Measurements from ENCODE around the gene MGRN1. TPM values are rescaled to one million over a fixed set of nuclear protein-coding genes. Genes with fewer than 3 reads are reported as not detected.
A peak's percentile ranks its signal among the peaks of the same experiment; 100 is the strongest.

Gene MGRN1
- 10 to 100 TPM; 26.7 to 28.5 (median 27.9) TPM for total RNA-seq

DNA sequence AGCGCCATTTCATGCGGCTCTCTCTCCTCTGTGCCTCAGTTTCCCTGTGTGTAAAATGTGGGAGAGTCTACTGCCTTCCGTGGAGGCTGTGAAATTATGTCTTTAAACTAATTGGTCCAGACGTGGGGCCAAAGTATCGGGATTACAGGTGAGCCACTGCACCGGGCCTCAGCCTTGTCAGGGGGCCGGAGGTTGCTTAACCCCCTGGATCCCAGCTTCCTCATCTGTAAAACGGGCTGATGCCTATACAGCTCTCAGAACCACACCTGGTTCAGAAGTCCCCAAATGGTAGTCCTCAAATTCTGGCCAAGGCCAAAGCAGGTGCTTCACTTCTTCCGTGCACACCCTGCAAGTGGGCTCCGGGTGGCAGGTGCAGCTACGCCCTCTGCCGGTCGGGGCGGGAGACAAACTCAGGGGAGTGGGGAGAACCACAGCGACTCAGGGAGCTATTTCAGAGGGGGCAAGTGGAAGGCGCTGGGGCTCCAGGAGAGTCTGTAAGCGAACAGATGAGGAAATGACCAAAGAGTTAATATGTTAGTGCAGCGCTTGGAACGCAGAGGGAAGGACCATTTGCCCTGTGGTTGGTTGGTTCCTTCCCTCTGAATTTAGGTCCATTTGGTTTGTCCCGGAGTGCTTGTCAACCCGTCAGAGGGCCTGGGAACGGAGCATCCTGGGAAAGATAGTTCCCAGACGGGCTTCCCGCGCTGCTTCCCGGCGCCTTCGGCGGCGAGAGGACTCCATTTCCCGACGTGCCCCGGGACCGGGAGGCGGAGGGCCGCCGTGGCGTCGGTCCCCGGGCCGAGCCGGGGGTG lies at the start of gene MGRN1:
TSS of gene MGRN1 (plus strand) at position 812 of the 812 bp plus-strand sequence. CDS start 135 bp downstream, outside the sequence.
- peak within 1 kb of the TSS; percentile 92 to 100 (median 96) for H3K4me3 ChIP-seq
- H3K27ac ChIP-seq, result peak within 1 kb of the TSS; percentile 97 to 98
- DNase-seq (ENCODE audit: low spot score in 2 of 2), result peak; percentile 93
- peaks cover 0 to 8% of the 10 kb centered on the region in 2 donors for H3K4me1 ChIP-seq
- H3K27me3 ChIP-seq, result no peaks in the 10 kb centered on the region
- H3K9me3 ChIP-seq, result no peaks in the 10 kb centered on the region
- no peaks in the 10 kb centered on the region for H3K36me3 ChIP-seq
- intact Hi-C loops (cut with DNase I; ENCODE audit: low total_unique reads), result no loop called here
- peak; percentile 64 to 74 (median 70) for TF ChIP-seq POLR2AphosphoS5 (IDR thresholded peaks at IDR 0.05)
- TF ChIP-seq, protein P1, sequence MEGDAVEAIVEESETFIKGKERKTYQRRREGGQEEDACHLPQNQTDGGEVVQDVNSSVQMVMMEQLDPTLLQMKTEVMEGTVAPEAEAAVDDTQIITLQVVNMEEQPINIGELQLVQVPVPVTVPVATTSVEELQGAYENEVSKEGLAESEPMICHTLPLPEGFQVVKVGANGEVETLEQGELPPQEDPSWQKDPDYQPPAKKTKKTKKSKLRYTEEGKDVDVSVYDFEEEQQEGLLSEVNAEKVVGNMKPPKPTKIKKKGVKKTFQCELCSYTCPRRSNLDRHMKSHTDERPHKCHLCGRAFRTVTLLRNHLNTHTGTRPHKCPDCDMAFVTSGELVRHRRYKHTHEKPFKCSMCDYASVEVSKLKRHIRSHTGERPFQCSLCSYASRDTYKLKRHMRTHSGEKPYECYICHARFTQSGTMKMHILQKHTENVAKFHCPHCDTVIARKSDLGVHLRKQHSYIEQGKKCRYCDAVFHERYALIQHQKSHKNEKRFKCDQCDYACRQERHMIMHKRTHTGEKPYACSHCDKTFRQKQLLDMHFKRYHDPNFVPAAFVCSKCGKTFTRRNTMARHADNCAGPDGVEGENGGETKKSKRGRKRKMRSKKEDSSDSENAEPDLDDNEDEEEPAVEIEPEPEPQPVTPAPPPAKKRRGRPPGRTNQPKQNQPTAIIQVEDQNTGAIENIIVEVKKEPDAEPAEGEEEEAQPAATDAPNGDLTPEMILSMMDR (IDR thresholded peaks at IDR 0.05), result peak; percentile 73 to 93 (median 90)
- no peak for TF ChIP-seq POLR2A (IDR thresholded peaks at IDR 0.05)

DNA sequence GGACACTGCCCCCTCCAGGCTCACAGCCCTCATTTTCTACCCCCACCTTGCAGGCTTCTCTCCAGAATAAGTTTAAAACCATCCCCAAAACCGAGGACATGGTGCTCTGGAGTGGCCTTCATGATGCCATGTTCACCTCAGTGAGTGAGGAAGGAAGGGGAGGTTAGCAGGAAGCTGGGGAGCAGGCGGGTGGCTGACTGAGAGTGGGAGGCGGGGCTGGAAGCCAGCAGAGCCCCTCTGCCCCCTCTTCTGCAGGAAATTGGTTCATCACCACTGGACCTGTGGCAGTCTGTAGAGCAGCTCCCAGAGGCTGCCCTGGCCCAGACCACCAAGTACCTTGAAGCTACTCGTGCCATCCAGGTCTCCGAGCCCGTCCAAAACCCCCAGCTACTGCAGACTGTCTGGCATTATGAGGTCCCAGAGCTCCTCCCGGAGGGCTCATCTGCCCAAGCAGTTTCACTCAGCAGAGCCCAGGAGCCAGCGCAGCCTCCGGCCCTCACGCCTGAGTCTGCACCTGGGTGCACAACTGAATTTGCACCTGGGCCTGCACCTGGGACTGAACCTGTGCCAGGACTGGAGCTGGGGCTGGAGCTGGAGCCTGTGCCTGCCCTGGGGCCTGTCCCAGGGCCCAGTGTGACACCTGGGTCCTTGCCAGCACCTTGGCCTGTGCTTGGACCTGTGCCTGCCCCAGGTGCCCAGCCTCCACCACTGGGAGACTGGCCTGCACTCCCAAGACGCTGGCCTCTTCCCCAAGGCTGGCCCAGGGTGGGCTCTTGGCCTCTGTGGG lies 49.5 kb upstream of the MGRN1 start:
- DNase-seq (ENCODE audit: low spot score in 2 of 2), result no peak
- intact Hi-C loops (cut with DNase I; ENCODE audit: low total_unique reads), result no loop called here
- TF ChIP-seq, protein P1 (IDR thresholded peaks at IDR 0.05), result no peak
- TF ChIP-seq POLR2A (IDR thresholded peaks at IDR 0.05) (no peak), POLR2AphosphoS5 (IDR thresholded peaks at IDR 0.05) (no peak)
- H3K4me3 ChIP-seq, result no peak overlapping the region
- no peaks in the 10 kb centered on the region for H3K27me3 ChIP-seq
- no peak overlapping the region for H3K27ac ChIP-seq
- no peaks in the 10 kb centered on the region for H3K36me3 ChIP-seq
- no peaks in the 10 kb centered on the region for H3K9me3 ChIP-seq
- no peaks in the 10 kb centered on the region for H3K4me1 ChIP-seq

DNA sequence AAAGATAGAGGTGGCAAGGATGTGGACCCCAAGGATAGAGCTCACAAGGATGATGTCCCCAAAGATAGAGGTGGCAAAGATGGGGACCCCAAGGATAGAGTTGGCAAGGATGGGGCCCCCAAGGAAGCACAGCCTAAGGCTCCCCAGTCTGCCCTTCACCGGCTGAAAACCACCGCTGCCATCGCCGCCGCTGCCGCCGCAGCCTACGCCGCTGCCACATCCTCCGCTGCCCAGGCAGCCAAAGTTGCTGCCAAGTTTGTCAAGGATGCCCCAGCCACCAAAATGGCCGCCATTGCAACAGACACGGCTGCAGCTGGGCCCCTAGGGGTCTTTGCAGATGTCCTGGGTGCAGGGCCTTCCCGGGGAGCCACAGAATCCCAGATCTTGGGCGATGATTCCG lies 48.6 kb upstream of the MGRN1 start:
- Histone ChIP-seq H3K36me3 (no peaks in the 10 kb centered on the region), H3K27me3 (no peaks in the 10 kb centered on the region), H3K4me1 (no peaks in the 10 kb centered on the region), H3K27ac (no peak overlapping the region), H3K4me3 (no peak overlapping the region), H3K9me3 (no peaks in the 10 kb centered on the region)
- intact Hi-C loops (cut with DNase I; ENCODE audit: low total_unique reads), result no loop called here
- DNase-seq (ENCODE audit: low spot score in 2 of 2), result no peak
- TF ChIP-seq POLR2AphosphoS5 (IDR thresholded peaks at IDR 0.05) (no peak), POLR2A (IDR thresholded peaks at IDR 0.05) (no peak)
- TF ChIP-seq, protein P1 (IDR thresholded peaks at IDR 0.05), result no peak

DNA sequence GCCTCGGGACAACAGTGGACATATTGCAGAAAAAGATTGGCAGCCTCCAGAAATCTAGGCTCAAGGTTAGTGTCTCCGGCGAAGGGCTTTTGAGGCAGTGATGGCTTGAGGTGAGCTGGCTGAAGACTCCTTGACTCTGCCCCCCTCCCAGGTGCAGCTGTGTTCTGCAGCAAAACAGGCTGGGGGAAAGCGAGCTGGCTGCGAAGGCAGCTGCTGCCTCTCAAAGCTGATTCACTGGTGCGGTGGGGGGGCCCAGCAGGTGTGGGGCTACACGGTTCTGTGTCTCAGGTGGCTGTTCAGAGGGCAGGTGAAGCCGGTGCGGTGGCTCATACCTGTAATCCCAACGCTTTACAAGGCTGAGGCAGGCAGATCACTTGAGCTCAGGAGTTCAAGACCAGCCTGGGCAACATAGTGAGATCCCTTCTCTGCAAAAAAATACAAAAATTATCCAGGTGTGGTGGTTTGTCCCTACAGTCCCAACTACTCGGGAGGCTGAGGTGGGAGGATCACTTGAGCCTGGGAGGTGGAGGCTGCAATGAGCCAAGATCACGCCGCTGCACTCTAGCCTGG lies 45.6 kb upstream of the MGRN1 start:
- intact Hi-C loops (cut with DNase I; ENCODE audit: low total_unique reads), result no loop called here
- TF ChIP-seq POLR2A (IDR thresholded peaks at IDR 0.05) (no peak), POLR2AphosphoS5 (IDR thresholded peaks at IDR 0.05) (no peak)
- TF ChIP-seq, protein P1 (IDR thresholded peaks at IDR 0.05), result no peak
- Histone ChIP-seq H3K9me3 (no peaks in the 10 kb centered on the region), H3K4me1 (no peaks in the 10 kb centered on the region), H3K27ac (no peak overlapping the region), H3K27me3 (no peaks in the 10 kb centered on the region), H3K36me3 (no peaks in the 10 kb centered on the region), H3K4me3 (no peak overlapping the region)
- DNase-seq (ENCODE audit: low spot score in 2 of 2), result no peak
